ENCODE data around the gene AMH. TPM values are rescaled to one million over a fixed set of nuclear protein-coding genes. Genes with fewer than 3 reads are reported as not detected.

The AMH gene
- total and polyA plus RNA-seq, 9 donors = 0.80 to 12.0 (median 1.3) TPM; not detected in 1

GRCh38 chr19:2236314-2237050 lies 12.6 kb upstream of the AMH start, which contains the start of the genes PLEKHJ1 and SF3A2:
TSS of gene PLEKHJ1 (minus strand) at chr19:2236329. CDS start at chr19:2236248, 81 bp downstream.
TSS of gene SF3A2 (plus strand) at chr19:2236824. CDS start at chr19:2243419, 6,595 bp downstream.
- peak; percentile 46 for TF ChIP-seq EP300 (IDR thresholded peaks at IDR 0.05)
- peak; percentile 95 to 100 (median 100) for TF ChIP-seq CTCF (IDR thresholded peaks at IDR 0.05)
- peak; percentile 81 for TF ChIP-seq POLR2A (IDR thresholded peaks at IDR 0.05)
- Histone ChIP-seq H3K27me3 (no peaks in the 10 kb centered on the region), H3K36me3 (no peaks in the 10 kb centered on the region), H3K9me3 (no peaks in the 10 kb centered on the region), H3K4me1 (ENCODE audit: insufficient read depth) (peaks cover 26% of the 10 kb centered on the region), H3K27ac (peak within 1 kb of the TSS; percentile 92 to 100), H3K4me3 (peak within 1 kb of the TSS; percentile 92)
- 1% methylated on average over 61 to 80 of the region's 80 CpGs for WGBS, 3 donors
- intact Hi-C loops (cut with DNase I) = loop anchor here (2.0 to 10.0 kb wide), 5 partner anchors 34 to 156 kb away; partner anchors contain the start of gene DOT1L (in 1 of the 4)
- peak; percentile 97 to 100 (median 97) for DNase-seq

GRCh38 chr19:2237051-2237868 lies 11.9 kb upstream of the AMH start:
- no peak for DNase-seq
- no peaks in the 10 kb centered on the region for H3K9me3 ChIP-seq
- WGBS, 3 donors = 44 to 61% (median 49%) methylated on average over 32 to 43 of the region's 43 CpGs
- peak overlapping the region; percentile 92 to 100 for H3K27ac ChIP-seq
- no peak for TF ChIP-seq EP300 (IDR thresholded peaks at IDR 0.05)
- TF ChIP-seq CTCF (IDR thresholded peaks at IDR 0.05) = no peak
- no peak for TF ChIP-seq POLR2A (IDR thresholded peaks at IDR 0.05)
- H3K36me3 ChIP-seq = no peaks in the 10 kb centered on the region
- no peaks in the 10 kb centered on the region for H3K27me3 ChIP-seq
- peak overlapping the region; percentile 92 for H3K4me3 ChIP-seq
- H3K4me1 ChIP-seq (ENCODE audit: insufficient read depth) = peaks cover 26% of the 10 kb centered on the region
- intact Hi-C loops (cut with DNase I) = loop anchor here (2.0 to 10.0 kb wide), 5 partner anchors 34 to 155 kb away; partner anchors contain the start of gene DOT1L (in 1 of the 4)

GRCh38 chr19:2237869-2238153 lies 11.3 kb upstream of the AMH start:
- H3K4me1 ChIP-seq (ENCODE audit: insufficient read depth) = peaks cover 26% of the 10 kb centered on the region
- peak overlapping the region; percentile 92 for H3K4me3 ChIP-seq
- WGBS, 3 donors = 85 to 92% (median 91%) methylated on average over 6 of the region's 6 CpGs

More at GRCh38 chr19:2237869-2238153, 11.3 kb upstream of the AMH start:
- no peaks in the 10 kb centered on the region for H3K9me3 ChIP-seq
- H3K36me3 ChIP-seq = no peaks in the 10 kb centered on the region
- no peak overlapping the region for H3K27ac ChIP-seq
- intact Hi-C loops (cut with DNase I) = loop anchor here (2.0 to 10.0 kb wide), 5 partner anchors 33 to 154 kb away; partner anchors contain the start of gene DOT1L (in 1 of the 4)
- DNase-seq = no peak
- no peaks in the 10 kb centered on the region for H3K27me3 ChIP-seq
- TF ChIP-seq POLR2A (IDR thresholded peaks at IDR 0.05) = no peak
- no peak for TF ChIP-seq CTCF (IDR thresholded peaks at IDR 0.05)
- TF ChIP-seq EP300 (IDR thresholded peaks at IDR 0.05) = no peak

Data from ovary (tissue), 9 donors.